Measurements from ENCODE around the gene SPAG8.

SPAG8 gene

DNA sequence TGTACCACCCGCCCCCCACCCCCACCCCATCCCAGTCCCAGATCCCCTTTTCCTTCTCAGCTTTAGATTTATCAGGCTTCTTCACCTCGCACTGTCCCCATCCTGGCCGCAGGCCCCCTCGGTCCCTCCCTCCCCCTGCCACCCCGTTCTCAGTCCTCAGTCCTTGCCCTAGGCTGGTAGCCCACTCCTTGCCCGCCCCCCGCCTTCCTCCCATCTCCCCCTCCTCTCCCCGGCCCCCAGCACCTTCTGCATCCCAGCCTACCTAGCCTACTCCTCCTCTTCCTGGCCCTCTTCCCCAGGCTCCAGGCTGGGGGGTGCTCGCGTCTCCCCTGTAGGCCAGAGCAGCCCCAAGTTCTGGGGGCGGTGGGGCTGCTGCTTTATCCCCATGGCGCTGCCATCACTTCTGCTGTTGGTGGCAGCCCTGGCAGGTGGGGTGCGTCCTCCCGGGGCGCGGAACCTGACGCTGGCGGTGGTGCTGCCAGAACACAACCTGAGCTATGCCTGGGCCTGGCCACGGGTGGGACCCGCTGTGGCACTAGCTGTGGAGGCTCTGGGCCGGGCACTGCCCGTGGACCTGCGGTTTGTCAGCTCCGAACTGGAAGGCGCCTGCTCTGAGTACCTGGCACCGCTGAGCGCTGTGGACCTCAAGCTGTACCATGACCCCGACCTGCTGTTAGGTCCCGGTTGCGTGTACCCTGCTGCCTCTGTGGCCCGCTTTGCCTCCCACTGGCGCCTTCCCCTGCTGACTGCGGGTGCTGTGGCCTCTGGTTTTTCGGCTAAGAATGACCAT is 19.8 kb downstream of the SPAG8 start:
- Histone ChIP-seq H3K9me3 (ENCODE audit: control insufficient read depth, low read length) (no peaks in the 10 kb centered on the region), H3K27ac (ENCODE audit: insufficient read depth, low read depth, low read length, poor library complexity, severe bottlenecking) (no peak overlapping the region), H3K36me3 (ENCODE audit: control insufficient read depth, insufficient read depth, low read length) (no peaks in the 10 kb centered on the region), H3K4me3 (ENCODE audit: insufficient read depth, low read depth, low read length) (peak overlapping the region; percentile 39), H3K27me3 (ENCODE audit: control insufficient read depth, insufficient read depth, low read length, poor library complexity, severe bottlenecking) (peaks cover 5% of the 10 kb centered on the region), H3K4me1 (ENCODE audit: control insufficient read depth, insufficient read depth, low read length) (peaks cover 3% of the 10 kb centered on the region)
- WGBS, 2 experiments = 86 to 87% methylated on average over 32 of the region's 34 CpGs

DNA sequence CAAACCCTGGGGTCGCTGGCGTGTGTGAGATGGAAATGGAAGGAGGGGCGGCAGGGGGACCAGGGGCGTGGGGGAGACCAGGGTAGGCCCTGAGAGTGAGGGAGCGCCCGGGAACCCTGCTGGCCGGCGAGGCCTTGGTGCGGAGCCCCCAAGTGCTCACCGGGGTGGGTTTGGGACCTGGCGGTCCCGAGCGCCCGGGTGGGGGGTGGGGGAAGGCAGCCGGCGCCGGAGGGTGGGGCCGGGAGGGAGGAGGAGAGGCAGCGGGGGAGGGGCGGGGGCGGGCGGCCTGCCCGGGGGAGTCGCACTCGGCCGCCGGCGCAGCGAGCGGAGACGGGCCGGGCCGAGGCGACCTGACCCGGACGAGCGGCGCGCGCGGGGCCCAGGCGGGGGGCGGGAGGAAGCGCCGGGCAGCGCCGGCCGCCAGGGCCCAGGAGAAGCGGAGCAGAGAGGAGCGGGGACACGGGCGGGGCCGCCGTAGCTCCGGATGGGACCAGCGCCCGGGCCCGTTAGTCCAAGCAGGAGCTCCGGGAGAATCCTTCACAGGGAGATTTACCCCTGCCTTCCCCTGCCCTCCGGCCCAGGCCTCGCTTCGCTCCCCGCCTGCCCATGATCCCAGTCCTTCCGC is 20.7 kb downstream of the SPAG8 start, which contains the start of gene NPR2:
NPR2 (plus strand) TSS at position 295 of the 625 bp plus-strand sequence. CDS start 818 bp downstream, outside the sequence.
- Histone ChIP-seq H3K4me1 (ENCODE audit: control insufficient read depth, insufficient read depth, low read length) (peaks cover 3% of the 10 kb centered on the region), H3K36me3 (ENCODE audit: control insufficient read depth, insufficient read depth, low read length) (no peaks in the 10 kb centered on the region)

DNA sequence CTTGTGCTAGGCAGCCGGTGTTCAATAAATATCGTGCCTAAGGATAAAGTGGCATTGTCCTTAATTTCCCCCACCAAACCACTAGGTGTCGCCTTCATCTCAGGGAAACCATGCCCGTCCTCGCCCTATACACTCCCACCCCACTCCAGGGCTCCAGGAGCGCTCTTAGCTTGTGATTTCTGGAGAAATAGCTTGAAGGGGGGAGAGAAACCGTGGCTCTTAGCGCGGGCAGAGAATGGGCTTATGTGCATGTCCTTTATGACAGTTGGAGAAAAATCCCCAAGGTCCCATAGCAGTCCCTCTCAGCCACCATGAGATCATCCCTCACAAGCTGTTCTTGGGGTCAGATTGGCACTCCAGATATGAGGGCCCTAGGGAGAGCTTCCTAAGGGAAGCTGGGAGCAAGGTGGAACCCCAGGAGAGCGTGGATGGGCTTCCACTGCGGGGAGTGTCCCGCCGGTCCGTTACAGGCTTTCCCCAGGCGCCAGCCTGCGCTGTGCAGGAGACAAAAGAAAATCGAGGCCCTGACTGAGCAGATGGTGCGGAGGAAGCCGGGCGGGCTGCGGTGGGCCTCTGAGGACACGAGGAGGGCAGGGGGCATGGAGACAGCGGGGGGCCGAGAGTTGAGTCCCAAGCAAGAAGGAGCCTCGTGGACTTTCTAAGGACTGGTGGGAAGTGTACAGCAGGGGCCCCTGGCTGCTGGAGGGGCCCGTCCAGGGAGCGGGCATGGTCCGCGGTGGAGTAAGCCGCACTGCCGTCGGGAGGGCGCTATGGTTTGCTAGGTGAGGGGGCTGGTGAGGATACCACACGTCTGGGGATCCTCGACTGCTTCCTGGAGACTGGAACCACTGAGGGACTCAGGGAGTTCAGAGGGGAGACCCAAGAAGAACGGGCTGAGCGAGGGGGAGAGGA is 21.4 kb downstream of the SPAG8 start:
- peaks cover 3% of the 10 kb centered on the region for H3K4me1 ChIP-seq (ENCODE audit: control insufficient read depth, insufficient read depth, low read length)
- H3K27ac ChIP-seq (ENCODE audit: insufficient read depth, low read depth, low read length, poor library complexity, severe bottlenecking) = peak overlapping the region; percentile 5
- no peaks in the 10 kb centered on the region for H3K9me3 ChIP-seq (ENCODE audit: control insufficient read depth, low read length)
- H3K27me3 ChIP-seq (ENCODE audit: control insufficient read depth, insufficient read depth, low read length, poor library complexity, severe bottlenecking) = peaks cover 5% of the 10 kb centered on the region
- H3K4me3 ChIP-seq (ENCODE audit: insufficient read depth, low read depth, low read length) = peak overlapping the region; percentile 5
- 31 to 33% methylated on average over 37 of the region's 37 CpGs for WGBS, 2 experiments
- no peaks in the 10 kb centered on the region for H3K36me3 ChIP-seq (ENCODE audit: control insufficient read depth, insufficient read depth, low read length)

More for the DNA sequence above, 20.7 kb downstream of the SPAG8 start, which contains the start of gene NPR2:
- H3K4me3 ChIP-seq (ENCODE audit: insufficient read depth, low read depth, low read length) = peak within 1 kb of the TSS; percentile 39
- H3K27me3 ChIP-seq (ENCODE audit: control insufficient read depth, insufficient read depth, low read length, poor library complexity, severe bottlenecking) = peaks cover 5% of the 10 kb centered on the region
- H3K9me3 ChIP-seq (ENCODE audit: control insufficient read depth, low read length) = no peaks in the 10 kb centered on the region
- peak within 1 kb of the TSS; percentile 5 for H3K27ac ChIP-seq (ENCODE audit: insufficient read depth, low read depth, low read length, poor library complexity, severe bottlenecking)
- 2% methylated on average over 56 to 64 of the region's 64 CpGs for WGBS, 2 experiments

DNA sequence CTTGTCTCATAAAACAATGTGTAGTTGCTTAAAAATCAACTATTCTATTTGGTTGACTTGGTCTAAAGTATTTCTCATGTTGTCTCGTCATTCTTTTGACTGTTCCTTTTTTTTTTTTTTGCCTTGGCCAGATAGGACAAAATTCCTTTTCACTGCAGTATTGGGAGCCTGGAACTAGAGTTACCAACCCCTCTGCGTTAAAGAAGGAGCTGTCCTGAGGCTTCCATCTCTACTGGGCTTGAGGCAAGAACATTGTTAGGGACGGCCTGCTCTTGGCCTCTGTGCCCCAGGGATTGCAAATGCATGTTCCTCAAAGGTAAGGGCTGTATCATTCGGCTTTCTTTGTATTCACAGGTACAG is 22.1 kb downstream of the SPAG8 start:
- Histone ChIP-seq H3K9me3 (ENCODE audit: control insufficient read depth, low read length) (no peaks in the 10 kb centered on the region), H3K4me1 (ENCODE audit: control insufficient read depth, insufficient read depth, low read length) (peaks cover 3% of the 10 kb centered on the region), H3K4me3 (ENCODE audit: insufficient read depth, low read depth, low read length) (no peak overlapping the region), H3K27ac (ENCODE audit: insufficient read depth, low read depth, low read length, poor library complexity, severe bottlenecking) (no peak overlapping the region), H3K36me3 (ENCODE audit: control insufficient read depth, insufficient read depth, low read length) (no peaks in the 10 kb centered on the region), H3K27me3 (ENCODE audit: control insufficient read depth, insufficient read depth, low read length, poor library complexity, severe bottlenecking) (peaks cover 5% of the 10 kb centered on the region)
- WGBS, 2 experiments = 43 to 49% methylated on average over 4 of the region's 4 CpGs

DNA sequence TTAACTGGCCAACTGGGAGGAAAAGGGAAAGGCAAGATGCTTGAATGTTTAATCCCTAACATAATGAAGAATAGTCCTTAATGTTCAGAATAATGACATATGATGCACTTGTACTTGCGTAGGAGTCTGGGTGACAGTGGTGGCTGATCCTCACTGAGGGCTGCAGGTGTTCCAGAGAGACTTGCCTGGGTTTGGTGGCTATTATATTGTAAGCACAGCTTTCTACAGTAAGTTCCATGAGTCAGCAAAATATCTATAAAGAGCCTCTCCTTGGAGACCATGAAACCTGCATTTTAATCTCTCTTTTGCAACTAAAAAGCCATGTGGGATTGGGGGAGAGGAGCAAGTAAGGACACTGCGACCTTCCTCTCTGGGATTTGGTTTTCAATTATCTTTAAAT is 22.5 kb downstream of the SPAG8 start:
- no peaks in the 10 kb centered on the region for H3K36me3 ChIP-seq (ENCODE audit: control insufficient read depth, insufficient read depth, low read length)
- peaks cover 3% of the 10 kb centered on the region for H3K4me1 ChIP-seq (ENCODE audit: control insufficient read depth, insufficient read depth, low read length)
- no peaks in the 10 kb centered on the region for H3K9me3 ChIP-seq (ENCODE audit: control insufficient read depth, low read length)
- H3K27me3 ChIP-seq (ENCODE audit: control insufficient read depth, insufficient read depth, low read length, poor library complexity, severe bottlenecking) = peaks cover 5% of the 10 kb centered on the region
- WGBS, 2 experiments = 85 to 100% methylated on average over 1 to 2 of the region's 2 CpGs
- H3K27ac ChIP-seq (ENCODE audit: insufficient read depth, low read depth, low read length, poor library complexity, severe bottlenecking) = no peak overlapping the region
- H3K4me3 ChIP-seq (ENCODE audit: insufficient read depth, low read depth, low read length) = no peak overlapping the region

DNA sequence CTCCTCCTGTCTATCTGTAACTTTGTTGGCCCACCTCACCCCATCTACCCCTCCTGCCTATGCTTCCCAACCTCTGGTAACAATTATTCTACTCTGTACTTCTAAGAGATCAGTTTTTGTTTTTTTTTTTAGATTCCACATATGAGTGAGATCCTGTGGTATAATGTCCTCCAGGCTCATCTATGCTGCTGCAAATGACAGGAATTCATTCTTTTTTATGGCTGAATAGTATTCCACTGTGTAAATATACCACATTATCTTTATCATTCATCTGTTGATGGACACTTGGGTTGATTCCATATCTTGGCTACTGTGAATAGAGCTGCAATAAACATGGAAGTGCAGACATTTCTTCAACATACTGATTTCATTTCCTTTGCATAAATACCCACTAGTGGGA is 28.6 kb downstream of the SPAG8 start:
- Histone ChIP-seq H3K4me3 (ENCODE audit: insufficient read depth, low read depth, low read length) (no peak overlapping the region), H3K27ac (ENCODE audit: insufficient read depth, low read depth, low read length, poor library complexity, severe bottlenecking) (no peak overlapping the region), H3K36me3 (ENCODE audit: control insufficient read depth, insufficient read depth, low read length) (peaks cover 5% of the 10 kb centered on the region), H3K9me3 (ENCODE audit: control insufficient read depth, low read length) (no peaks in the 10 kb centered on the region), H3K27me3 (ENCODE audit: control insufficient read depth, insufficient read depth, low read length, poor library complexity, severe bottlenecking) (no peaks in the 10 kb centered on the region), H3K4me1 (ENCODE audit: control insufficient read depth, insufficient read depth, low read length) (no peaks in the 10 kb centered on the region)

DNA sequence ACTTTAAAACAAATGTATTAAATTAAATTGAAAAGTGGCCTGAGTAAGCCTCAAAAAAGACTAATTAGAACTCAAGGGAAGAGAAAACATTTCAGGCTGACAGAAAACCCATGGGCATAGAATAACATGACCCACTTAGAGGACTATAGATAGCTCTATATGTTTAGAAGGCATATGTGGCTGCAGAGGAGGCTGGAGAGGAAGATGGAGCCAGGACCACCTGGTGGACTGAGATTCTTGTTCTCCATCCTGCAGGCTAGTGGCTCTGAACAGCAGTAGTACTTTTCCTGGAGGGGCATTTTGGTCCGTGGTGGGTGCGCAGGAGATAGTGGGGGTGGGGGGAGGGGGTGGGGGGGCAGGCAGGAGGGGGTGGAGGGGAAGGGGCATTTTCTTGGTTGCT is 31.0 kb downstream of the SPAG8 start:
- Histone ChIP-seq H3K9me3 (ENCODE audit: control insufficient read depth, low read length) (no peaks in the 10 kb centered on the region), H3K4me1 (ENCODE audit: control insufficient read depth, insufficient read depth, low read length) (peaks cover 2% of the 10 kb centered on the region), H3K4me3 (ENCODE audit: insufficient read depth, low read depth, low read length) (no peak overlapping the region), H3K36me3 (ENCODE audit: control insufficient read depth, insufficient read depth, low read length) (peaks cover 5% of the 10 kb centered on the region), H3K27ac (ENCODE audit: insufficient read depth, low read depth, low read length, poor library complexity, severe bottlenecking) (no peak overlapping the region), H3K27me3 (ENCODE audit: control insufficient read depth, insufficient read depth, low read length, poor library complexity, severe bottlenecking) (no peaks in the 10 kb centered on the region)
- no CpG with 5 or more reads among the region's 2 CpGs for WGBS, 2 experiments

DNA sequence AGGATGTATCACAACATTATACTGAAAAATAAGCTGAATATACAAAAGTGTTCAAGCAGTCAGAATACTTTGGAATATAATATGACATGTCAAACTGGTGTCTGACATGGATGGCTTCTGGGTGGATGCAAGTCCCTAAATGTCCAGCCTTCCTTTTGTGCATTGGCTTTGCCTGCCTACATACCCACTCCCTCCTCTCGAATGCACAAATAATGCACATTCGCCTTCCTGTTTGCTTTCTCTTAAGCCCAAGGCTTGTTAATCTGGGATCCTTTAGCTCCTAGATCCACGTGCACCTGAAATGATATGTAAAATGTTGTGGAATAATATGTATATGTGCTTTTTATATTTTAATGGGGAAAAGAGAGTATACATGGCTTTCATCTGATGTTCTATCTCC is 33.6 kb downstream of the SPAG8 start:
- H3K36me3 ChIP-seq (ENCODE audit: control insufficient read depth, insufficient read depth, low read length) = peaks cover 3% of the 10 kb centered on the region
- H3K4me3 ChIP-seq (ENCODE audit: insufficient read depth, low read depth, low read length) = no peak overlapping the region
- H3K4me1 ChIP-seq (ENCODE audit: control insufficient read depth, insufficient read depth, low read length) = peaks cover 9% of the 10 kb centered on the region
- H3K9me3 ChIP-seq (ENCODE audit: control insufficient read depth, low read length) = no peaks in the 10 kb centered on the region
- no peak overlapping the region for H3K27ac ChIP-seq (ENCODE audit: insufficient read depth, low read depth, low read length, poor library complexity, severe bottlenecking)
- WGBS, 2 experiments = 89 to 93% methylated on average over 3 of the region's 3 CpGs
- no peaks in the 10 kb centered on the region for H3K27me3 ChIP-seq (ENCODE audit: control insufficient read depth, insufficient read depth, low read length, poor library complexity, severe bottlenecking)

DNA sequence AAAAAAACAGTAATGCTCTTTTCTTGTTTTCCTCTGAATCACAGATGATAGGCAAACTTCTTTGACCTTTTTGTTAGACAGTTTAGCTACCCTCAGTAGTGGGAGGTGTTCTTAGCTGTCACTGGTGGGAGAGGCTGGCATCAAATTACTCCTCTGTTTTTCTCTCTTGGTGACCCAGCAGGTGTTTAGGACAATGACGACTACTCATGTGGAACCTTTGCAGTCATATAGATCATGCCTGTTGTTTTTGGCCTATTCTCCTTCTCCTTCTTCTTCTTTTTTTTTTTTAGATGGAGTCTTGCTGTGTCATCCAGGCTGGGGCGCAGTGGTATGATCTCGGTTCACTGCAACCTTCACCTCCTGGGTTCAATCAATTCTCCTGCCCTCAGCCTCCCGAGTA is 36.0 kb downstream of the SPAG8 start:
- Histone ChIP-seq H3K4me3 (ENCODE audit: insufficient read depth, low read depth, low read length) (no peak overlapping the region), H3K36me3 (ENCODE audit: control insufficient read depth, insufficient read depth, low read length) (no peaks in the 10 kb centered on the region), H3K27ac (ENCODE audit: insufficient read depth, low read depth, low read length, poor library complexity, severe bottlenecking) (no peak overlapping the region), H3K9me3 (ENCODE audit: control insufficient read depth, low read length) (no peaks in the 10 kb centered on the region), H3K27me3 (ENCODE audit: control insufficient read depth, insufficient read depth, low read length, poor library complexity, severe bottlenecking) (no peaks in the 10 kb centered on the region), H3K4me1 (ENCODE audit: control insufficient read depth, insufficient read depth, low read length) (peaks cover 9% of the 10 kb centered on the region)
- 65 to 72% methylated on average over 4 of the region's 4 CpGs for WGBS, 2 experiments

Measured in ectodermal cell (in vitro differentiated cells).